GOT3 (cell line): ENCODE data around the gene UPK3A.
"Not testable (repeated sequence)": the region's sequence is repeated elsewhere in the genome, so short reads cannot be mapped to it uniquely, and the experiment has no call there.

ENCODE experiments used
- DNase-seq: peaks from one replicate; lab custom pipeline; 2025; ENCODE audit warnings: mixed read lengths; lab: John Stamatoyannopoulos, UW

UPK3A gene

GRCh38 chr22:45257941-45258340 lies 26.8 kb upstream of the UPK3A start:
- DNase-seq = not testable (repeated sequence)

- DNase-seq = no peak
These were observed 24.9 kb upstream of the UPK3A start for GRCh38 chr22:45259754-45260394.

- DNase-seq = not testable (repeated sequence)
These were observed 24.4 kb upstream of the UPK3A start for GRCh38 chr22:45260395-45260759.

GRCh38 chr22:45261407-45262088 lies 23.2 kb upstream of the UPK3A start:
- no peak for DNase-seq

GRCh38 chr22:45262195-45262930 lies 22.4 kb upstream of the UPK3A start:
- no peak for DNase-seq

- DNase-seq = no peak
These were observed 21.8 kb upstream of the UPK3A start for GRCh38 chr22:45262931-45263462.

GRCh38 chr22:45263463-45264269 lies 21.1 kb upstream of the UPK3A start:
- no peak for DNase-seq

GRCh38 chr22:45265535-45265934 lies 19.2 kb upstream of the UPK3A start:
- DNase-seq = no peak

GRCh38 chr22:45268167-45268957 lies 16.4 kb upstream of the UPK3A start:
- no peak for DNase-seq

GRCh38 chr22:45268958-45269844 lies 15.5 kb upstream of the UPK3A start:
- DNase-seq = peak; percentile 51

GRCh38 chr22:45270095-45271020 lies 14.4 kb upstream of the UPK3A start:
- DNase-seq = no peak

- no peak for DNase-seq
These were observed 13.0 kb upstream of the UPK3A start for GRCh38 chr22:45271667-45272201.

GRCh38 chr22:45272498-45272897 lies 12.3 kb upstream of the UPK3A start:
- no peak for DNase-seq

- DNase-seq = no peak
These were observed 11.2 kb upstream of the UPK3A start for GRCh38 chr22:45273452-45274075.

- no peak for DNase-seq
These were observed 8.1 kb upstream of the UPK3A start for GRCh38 chr22:45276507-45277105.

GRCh38 chr22:45277720-45278119 lies 7.0 kb upstream of the UPK3A start:
- not testable (repeated sequence) for DNase-seq

GRCh38 chr22:45278125-45278524 lies 6.6 kb upstream of the UPK3A start:
- DNase-seq = no peak

GRCh38 chr22:45280587-45280980 lies 4.2 kb upstream of the UPK3A start:
- DNase-seq = no peak
